Activated T-helper 17 cell treated with anti-CD3 and anti-CD28 coated beads, Interleukin-2, amount 50 U/mL, for 72 hours (primary cell): ENCODE measurements around the gene SGCE. TPM values are rescaled to one million over a fixed set of nuclear protein-coding genes. Genes with fewer than 3 reads are reported as not detected.

Experiments
- ATAC-seq: fragments of 150-1000 bp; cut with Tn5 transposase; replicated peaks from 2 replicates; pipeline ENCODE4 v1.10.0; 2021; ENCODE audit warnings: mild to moderate bottlenecking, moderate library complexity
- H3K27ac Mint-ChIP-seq: one replicate; pipeline ENCODE4 v1.8.0; 2022; ENCODE audit warnings: mixed read lengths
- H3K27me3 Mint-ChIP-seq: one replicate; pipeline ENCODE4 v1.8.0; 2022; ENCODE audit warnings: mixed read lengths
- H3K36me3 Mint-ChIP-seq: one replicate; pipeline ENCODE4 v1.8.0; 2022; ENCODE audit warnings: low read depth, mild to moderate bottlenecking, mixed read lengths
- H3K4me1 Mint-ChIP-seq: one replicate; pipeline ENCODE4 v1.8.0; 2022; ENCODE audit warnings: mixed read lengths
- H3K4me3 Mint-ChIP-seq: one replicate; pipeline ENCODE4 v1.8.0; 2022; ENCODE audit warnings: mild to moderate bottlenecking, mixed read lengths
- H3K9me3 Mint-ChIP-seq: one replicate; pipeline ENCODE4 v1.8.0; 2022; ENCODE audit warnings: mixed read lengths
- total RNA-seq, 2 donors: library from RNA; stranded (reverse); gene quantifications; one replicate each; pipeline ENCODE4 v1.2.3, GENCODE V29; 2022

SGCE gene
- total RNA-seq, 2 donors from 2014 or later: 0.54 to 1.1 TPM

DNA sequence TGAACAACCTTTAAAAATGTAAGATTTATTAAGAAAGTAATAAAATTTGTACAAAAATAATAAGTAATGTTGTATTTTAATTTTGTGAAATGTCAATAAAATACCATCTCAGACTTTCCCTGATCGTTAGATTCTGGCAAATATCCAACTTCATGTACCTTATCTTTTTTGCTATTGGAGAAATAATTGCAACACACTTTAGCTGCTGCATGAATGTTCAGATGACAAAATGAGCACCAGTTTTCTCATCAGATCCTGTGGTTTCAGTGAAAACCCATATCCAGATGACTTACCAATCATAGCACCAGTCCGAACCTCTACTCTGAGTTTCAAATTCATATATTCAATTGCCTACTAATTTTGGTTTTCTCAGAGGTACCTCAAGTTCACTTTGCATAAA, 76.5 kb downstream of the SGCE start:
- H3K36me3 Mint-ChIP-seq: peaks cover 66% of the 10 kb centered on the region
- H3K4me1 Mint-ChIP-seq: peaks cover 5% of the 10 kb centered on the region
- no peak overlapping the region for H3K27ac Mint-ChIP-seq
- peaks cover 20% of the 10 kb centered on the region for H3K9me3 Mint-ChIP-seq
- H3K27me3 Mint-ChIP-seq: no peaks in the 10 kb centered on the region
- no peak overlapping the region for H3K4me3 Mint-ChIP-seq
- ATAC-seq: no peak

DNA sequence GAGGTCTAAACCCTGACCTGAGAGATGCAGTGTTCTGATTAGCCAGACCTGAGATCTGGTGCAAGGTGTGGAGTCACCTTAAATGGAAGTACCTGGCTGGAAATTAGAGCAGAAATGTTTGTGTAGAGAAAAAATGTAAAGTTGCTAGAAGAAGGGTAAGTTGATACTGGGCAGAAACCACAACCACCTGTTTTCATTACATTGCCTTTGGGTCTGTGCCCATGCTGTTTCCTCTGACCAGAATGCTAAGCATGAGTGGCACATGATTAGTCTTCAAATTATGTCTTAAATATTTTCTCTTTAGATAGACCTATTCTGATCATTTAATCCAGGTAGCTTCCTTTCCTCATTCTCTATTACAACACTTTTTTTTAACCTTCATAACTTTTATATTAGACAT, 77.3 kb downstream of the SGCE start:
- peaks cover 75% of the 10 kb centered on the region for H3K36me3 Mint-ChIP-seq
- ATAC-seq: no peak
- H3K4me1 Mint-ChIP-seq: peaks cover 5% of the 10 kb centered on the region

DNA sequence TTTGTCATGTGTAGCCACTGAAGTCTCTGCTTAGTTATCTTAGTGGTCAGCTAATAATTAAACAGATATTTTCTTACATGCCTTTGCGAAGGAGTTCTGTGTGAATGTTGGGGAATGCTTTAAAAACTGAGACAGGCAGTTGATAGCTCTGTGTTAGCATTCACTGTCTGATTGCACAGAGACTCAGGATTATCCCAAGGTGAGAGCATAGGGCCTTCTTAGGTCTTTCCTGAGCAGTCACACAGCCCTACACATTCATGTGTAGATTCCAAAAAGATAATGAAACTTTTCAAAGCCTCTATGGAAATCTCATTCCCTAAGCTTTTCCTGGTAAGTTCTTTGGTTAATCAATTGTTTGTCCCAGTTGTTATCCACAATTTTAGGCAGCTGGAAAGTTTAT, 78.6 kb downstream of the SGCE start:
- H3K4me3 Mint-ChIP-seq: no peak overlapping the region
- ATAC-seq: no peak
- peaks cover 5% of the 10 kb centered on the region for H3K4me1 Mint-ChIP-seq
- H3K36me3 Mint-ChIP-seq: peaks cover 87% of the 10 kb centered on the region
- H3K9me3 Mint-ChIP-seq: peaks cover 25% of the 10 kb centered on the region
- H3K27ac Mint-ChIP-seq: no peak overlapping the region
- no peaks in the 10 kb centered on the region for H3K27me3 Mint-ChIP-seq

More for the DNA sequence above, 77.3 kb downstream of the SGCE start:
- Mint-ChIP-seq H3K27me3 (no peaks in the 10 kb centered on the region), H3K4me3 (no peak overlapping the region), H3K27ac (no peak overlapping the region), H3K9me3 (peaks cover 20% of the 10 kb centered on the region)

DNA sequence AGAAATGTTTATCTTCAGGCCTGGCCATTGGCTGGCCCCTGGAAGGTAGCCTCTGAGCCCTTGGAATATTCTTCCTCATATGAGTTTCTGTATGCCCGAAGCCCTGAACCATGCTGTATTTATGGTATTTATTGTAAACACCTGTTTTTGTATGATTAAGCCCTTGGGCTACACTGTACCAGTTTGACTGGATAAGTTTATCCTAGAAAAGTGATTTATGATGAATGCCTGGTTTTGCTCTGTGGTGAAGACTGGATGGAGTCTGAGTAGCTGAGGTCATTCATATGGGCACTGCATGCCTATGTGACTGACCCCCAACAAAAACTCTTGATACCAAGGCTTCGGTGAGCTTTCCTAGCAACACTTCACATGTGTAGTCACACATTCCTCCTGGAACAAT, 79.6 kb downstream of the SGCE start:
- Mint-ChIP-seq H3K36me3 (peaks cover 83% of the 10 kb centered on the region), H3K27ac (no peak overlapping the region), H3K4me3 (no peak overlapping the region), H3K27me3 (no peaks in the 10 kb centered on the region), H3K9me3 (peaks cover 22% of the 10 kb centered on the region), H3K4me1 (peaks cover 5% of the 10 kb centered on the region)
- ATAC-seq: no peak

DNA sequence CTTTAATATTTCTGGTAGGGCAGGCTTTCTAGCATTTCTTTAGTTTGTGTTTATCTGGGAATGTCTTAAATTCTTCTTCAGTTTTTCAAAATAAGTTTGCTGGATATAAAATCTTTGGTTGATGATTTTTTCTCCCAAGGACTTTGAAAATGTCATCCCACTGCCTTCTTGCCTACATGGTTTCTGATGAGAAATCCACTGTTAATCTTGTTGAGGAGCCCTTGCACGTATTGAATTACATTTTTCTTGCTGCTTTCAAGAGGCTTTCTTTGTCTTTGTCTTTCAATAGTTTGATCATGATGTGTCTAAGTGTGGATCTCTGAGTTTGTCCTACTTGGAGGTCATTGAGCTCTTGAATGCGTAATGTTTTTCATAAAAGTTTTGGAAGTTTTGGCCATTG, 80.3 kb downstream of the SGCE start:
- H3K4me1 Mint-ChIP-seq: peaks cover 5% of the 10 kb centered on the region
- no peak overlapping the region for H3K4me3 Mint-ChIP-seq
- peaks cover 20% of the 10 kb centered on the region for H3K9me3 Mint-ChIP-seq
- no peaks in the 10 kb centered on the region for H3K27me3 Mint-ChIP-seq
- no peak for ATAC-seq
- H3K27ac Mint-ChIP-seq: no peak overlapping the region
- peaks cover 80% of the 10 kb centered on the region for H3K36me3 Mint-ChIP-seq

DNA sequence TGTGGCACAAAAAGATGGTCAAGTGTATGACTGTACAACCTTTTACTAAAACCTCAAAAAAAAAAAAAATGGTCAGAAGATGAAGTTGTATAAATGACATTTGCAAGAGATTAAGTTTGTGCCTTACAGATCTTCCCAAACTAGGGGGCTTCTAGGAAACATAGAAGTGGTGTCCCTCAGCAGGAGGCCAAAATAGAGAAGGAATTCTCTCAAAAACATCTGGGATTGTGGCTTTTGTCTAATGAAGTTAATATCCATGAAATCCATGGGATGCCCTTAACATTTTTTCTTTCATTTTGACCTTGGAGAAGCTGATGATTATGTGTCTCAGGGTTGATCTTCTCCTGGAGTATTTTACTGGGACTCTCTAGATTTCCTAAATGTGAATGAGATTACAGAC, 84.1 kb downstream of the SGCE start:
- peaks cover 53% of the 10 kb centered on the region for H3K36me3 Mint-ChIP-seq
- no peak overlapping the region for H3K4me3 Mint-ChIP-seq
- no peak for ATAC-seq
- H3K9me3 Mint-ChIP-seq: peaks cover 13% of the 10 kb centered on the region
- no peak overlapping the region for H3K27ac Mint-ChIP-seq
- H3K4me1 Mint-ChIP-seq: peaks cover 5% of the 10 kb centered on the region
- no peaks in the 10 kb centered on the region for H3K27me3 Mint-ChIP-seq

DNA sequence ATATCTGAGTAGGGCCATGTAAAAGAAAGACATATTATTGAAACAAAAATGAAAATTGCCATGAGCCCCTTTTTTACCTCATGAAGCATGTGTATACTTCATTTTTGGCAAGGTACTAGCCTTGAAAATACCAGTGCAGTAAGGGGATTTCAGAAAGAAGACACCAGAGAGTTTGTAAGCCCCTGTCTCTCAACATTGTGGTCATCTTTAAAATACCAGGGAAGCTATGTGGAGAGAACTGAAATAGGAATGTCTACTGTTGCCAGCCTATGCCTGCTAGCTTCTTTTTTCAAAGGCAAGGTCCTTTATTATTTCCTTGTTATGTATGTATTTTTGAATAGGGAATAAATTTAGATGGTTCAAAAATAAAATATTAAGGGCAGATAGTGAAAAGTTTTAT, 88.5 kb downstream of the SGCE start:
- Mint-ChIP-seq H3K36me3 (peaks cover 13% of the 10 kb centered on the region), H3K4me1 (no peaks in the 10 kb centered on the region), H3K4me3 (no peak overlapping the region), H3K27ac (no peak overlapping the region), H3K27me3 (no peaks in the 10 kb centered on the region), H3K9me3 (no peaks in the 10 kb centered on the region)
- no peak for ATAC-seq

DNA sequence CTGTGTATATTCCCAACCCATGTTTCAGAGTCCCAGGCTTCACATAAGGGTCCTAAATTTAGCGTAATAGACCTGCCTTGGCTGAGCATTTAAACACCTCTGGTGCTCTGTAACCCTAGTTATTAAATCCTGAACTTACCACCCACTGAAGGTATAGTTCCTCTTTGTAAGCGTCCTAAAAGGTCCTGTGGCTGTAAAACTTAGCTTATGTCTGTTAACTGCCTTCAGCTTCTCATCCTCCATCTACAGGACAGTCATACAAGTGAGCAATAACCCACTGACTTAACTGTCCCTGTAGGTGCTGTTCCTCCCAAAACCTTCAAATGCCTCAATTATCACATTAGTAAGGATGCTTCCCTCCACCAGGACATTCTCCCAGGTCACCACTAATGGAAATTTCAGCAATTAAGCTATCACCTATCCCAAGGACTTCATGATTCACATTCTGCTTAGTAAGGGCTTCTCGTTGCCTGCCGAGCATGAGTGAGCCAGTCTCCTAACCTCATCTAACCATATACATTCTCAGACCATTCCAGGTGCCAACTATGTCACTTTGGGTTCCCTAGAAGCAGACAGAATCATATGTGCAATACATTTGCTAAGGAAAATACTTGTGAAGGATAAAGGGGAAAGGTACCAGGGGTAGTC, 90.6 kb downstream of the SGCE start:
- Mint-ChIP-seq H3K27me3 (no peaks in the 10 kb centered on the region), H3K36me3 (peaks cover 13% of the 10 kb centered on the region), H3K4me3 (no peak overlapping the region), H3K4me1 (no peaks in the 10 kb centered on the region), H3K9me3 (no peaks in the 10 kb centered on the region), H3K27ac (no peak overlapping the region)
- no peak for ATAC-seq

DNA sequence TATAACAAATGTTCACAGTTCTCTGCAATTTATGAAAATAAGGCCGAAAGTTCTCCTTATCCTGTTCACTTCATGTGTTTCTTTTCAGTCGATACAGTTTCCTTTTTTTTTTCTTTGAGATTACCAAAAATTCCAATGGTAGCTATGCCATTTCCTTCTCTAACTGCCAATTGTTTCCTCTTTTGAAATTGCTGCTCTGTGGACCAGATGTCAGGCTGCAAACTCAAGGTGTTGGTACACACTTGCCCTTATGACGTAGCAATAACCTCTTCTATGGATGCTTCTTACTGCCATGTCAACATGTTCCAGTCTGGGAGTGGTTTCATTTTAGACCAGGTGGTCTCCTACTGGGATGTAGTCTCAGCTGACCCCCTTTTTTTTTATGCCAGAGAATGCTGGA, 93.4 kb downstream of the SGCE start:
- H3K36me3 Mint-ChIP-seq: peaks cover 12% of the 10 kb centered on the region
- no peaks in the 10 kb centered on the region for H3K9me3 Mint-ChIP-seq
- H3K4me1 Mint-ChIP-seq: no peaks in the 10 kb centered on the region
- H3K27ac Mint-ChIP-seq: no peak overlapping the region
- H3K4me3 Mint-ChIP-seq: no peak overlapping the region
- no peak for ATAC-seq
- H3K27me3 Mint-ChIP-seq: no peaks in the 10 kb centered on the region

DNA sequence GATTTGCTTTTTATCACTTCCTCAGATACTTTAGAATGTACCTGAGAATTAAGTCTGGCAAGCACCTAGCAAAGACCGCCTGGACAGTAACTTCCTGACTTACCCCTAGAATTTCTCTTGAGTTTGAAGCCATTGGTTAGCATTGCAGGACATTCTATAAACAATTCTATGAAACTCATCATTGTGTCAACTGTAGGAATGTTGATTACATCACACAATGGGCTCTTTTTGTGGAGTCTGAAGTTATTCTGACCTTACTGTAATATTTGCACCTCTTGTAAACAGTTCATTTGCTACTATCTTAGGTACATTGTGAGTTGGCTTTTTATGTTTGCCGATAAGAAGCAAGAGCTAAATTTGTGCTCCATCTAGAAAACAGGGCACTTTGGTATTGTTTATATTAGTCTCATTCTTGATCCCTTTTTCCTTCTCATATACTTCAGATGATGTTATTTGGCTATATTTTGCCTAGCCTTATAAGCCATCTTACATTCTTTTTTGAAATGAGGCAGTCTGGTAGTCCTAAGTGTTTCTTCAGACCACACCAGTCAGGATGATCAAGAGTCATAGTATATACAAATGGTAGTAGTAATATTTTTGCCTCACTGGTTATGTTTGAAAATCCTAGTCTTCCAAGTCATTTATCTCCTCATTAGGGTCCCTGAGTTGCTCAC, 94.0 kb downstream of the SGCE start:
- Mint-ChIP-seq H3K9me3 (no peaks in the 10 kb centered on the region), H3K4me3 (no peak overlapping the region), H3K4me1 (no peaks in the 10 kb centered on the region), H3K36me3 (peaks cover 18% of the 10 kb centered on the region), H3K27ac (no peak overlapping the region), H3K27me3 (no peaks in the 10 kb centered on the region)
- no peak for ATAC-seq

DNA sequence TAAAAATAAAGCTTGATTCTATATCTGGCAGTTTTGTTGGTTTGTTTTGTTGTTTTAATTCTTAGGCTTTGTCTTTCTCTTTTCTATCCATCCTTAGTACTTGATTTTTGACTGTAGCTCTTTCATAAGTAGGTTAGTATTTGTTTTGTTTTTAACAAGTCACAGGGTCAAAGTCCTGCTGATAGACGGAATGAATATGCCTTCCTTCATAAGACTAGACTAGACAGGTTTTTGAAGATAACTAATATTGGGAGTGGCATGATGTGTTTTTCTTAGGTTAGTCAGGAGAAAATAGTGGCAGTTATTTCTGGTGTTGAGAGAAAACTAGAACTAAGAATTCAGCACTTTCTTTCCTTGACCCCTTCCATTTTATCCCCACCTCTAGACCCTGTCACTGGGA, 96.0 kb downstream of the SGCE start:
- Mint-ChIP-seq H3K27ac (no peak overlapping the region), H3K27me3 (no peaks in the 10 kb centered on the region), H3K9me3 (no peaks in the 10 kb centered on the region), H3K4me3 (no peak overlapping the region), H3K4me1 (no peaks in the 10 kb centered on the region), H3K36me3 (peaks cover 38% of the 10 kb centered on the region)
- ATAC-seq: no peak

DNA sequence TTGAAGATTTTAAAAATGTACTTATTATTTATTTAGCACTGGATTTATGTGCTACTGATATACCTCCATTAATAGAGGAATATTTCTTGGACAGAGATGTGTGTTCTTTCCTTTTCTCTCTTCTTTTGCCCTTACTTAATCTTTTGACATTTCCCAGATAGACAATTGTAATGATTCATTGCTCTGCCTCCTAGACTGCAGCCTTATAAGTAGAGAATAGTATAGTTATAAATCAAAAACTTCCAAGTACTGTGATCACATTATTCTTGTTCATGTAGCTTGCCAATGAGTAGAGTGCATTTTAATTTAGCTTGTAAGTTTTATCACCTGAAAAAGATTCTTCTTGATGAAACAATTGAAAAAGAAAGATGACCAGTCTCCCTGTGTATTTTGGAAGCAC, 98.7 kb downstream of the SGCE start:
- Mint-ChIP-seq H3K27ac (no peak overlapping the region), H3K9me3 (no peaks in the 10 kb centered on the region), H3K4me1 (no peaks in the 10 kb centered on the region), H3K36me3 (peaks cover 59% of the 10 kb centered on the region), H3K27me3 (no peaks in the 10 kb centered on the region), H3K4me3 (no peak overlapping the region)
- no peak for ATAC-seq

DNA sequence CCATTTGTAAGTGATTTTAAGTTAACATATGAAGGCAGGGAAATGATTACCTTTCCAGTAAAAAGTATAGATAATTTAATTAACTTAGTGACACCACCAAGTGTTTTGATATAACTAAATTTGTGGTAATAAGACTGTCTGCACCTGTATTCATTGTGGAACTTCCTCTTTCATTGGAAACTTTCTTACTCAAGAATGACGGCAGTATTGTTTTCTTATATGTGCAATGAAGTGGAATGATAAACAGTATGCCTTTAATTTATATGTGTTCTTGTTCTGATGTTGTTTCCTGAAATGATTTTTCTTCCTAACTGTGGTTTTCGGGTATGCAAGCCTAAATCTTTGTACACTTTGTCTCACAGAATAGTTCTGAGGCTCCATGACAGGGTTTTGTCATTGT, 99.9 kb downstream of the SGCE start:
- H3K27ac Mint-ChIP-seq: no peak overlapping the region
- ATAC-seq: no peak
- H3K4me1 Mint-ChIP-seq: no peaks in the 10 kb centered on the region
- peaks cover 65% of the 10 kb centered on the region for H3K36me3 Mint-ChIP-seq
- H3K9me3 Mint-ChIP-seq: no peaks in the 10 kb centered on the region
- no peak overlapping the region for H3K4me3 Mint-ChIP-seq
- no peaks in the 10 kb centered on the region for H3K27me3 Mint-ChIP-seq

DNA sequence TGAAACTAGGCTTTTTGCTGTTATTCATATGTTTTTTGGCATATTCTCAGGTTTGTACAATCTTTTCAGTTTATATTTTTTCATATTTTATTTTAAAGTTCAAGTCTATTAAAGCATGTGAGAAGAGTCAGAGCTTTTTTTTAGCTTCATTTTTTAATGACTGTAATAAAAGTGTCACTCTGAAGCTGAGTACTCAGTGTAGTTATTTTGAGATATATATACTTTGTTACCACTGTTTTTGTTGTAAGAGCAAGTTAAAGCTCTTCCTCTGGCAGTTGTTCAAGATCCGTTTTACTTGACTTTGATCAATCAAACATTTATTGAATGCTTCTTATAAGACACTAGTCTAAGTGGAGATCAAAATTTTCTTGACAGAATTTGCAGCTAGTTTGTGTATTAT, 108.8 kb downstream of the SGCE start:
- Mint-ChIP-seq H3K36me3 (peaks cover 45% of the 10 kb centered on the region), H3K27me3 (no peaks in the 10 kb centered on the region)

DNA sequence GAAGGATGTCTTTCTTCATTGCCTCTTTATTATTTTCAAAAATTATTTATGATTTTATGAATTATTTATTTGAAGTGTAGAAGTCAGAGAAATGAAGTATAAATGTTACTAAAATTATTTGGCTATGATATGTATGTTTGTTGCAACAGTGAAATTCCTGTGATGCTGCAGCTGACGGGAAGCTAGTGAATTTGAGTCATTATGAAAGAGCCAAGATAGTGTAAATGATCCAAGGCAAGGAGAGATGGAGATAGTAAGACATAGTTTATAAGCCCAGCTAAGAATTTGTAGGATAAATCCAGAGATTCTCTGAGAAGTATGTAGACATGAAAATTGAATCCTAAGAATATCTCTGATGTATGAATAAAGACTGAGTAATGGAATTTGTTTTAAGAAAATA, 115.5 kb downstream of the SGCE start:
- Mint-ChIP-seq H3K36me3 (peaks cover 56% of the 10 kb centered on the region), H3K4me1 (no peaks in the 10 kb centered on the region), H3K27me3 (no peaks in the 10 kb centered on the region), H3K4me3 (no peak overlapping the region), H3K27ac (no peak overlapping the region), H3K9me3 (no peaks in the 10 kb centered on the region)
- ATAC-seq: no peak

More for the DNA sequence above, 108.8 kb downstream of the SGCE start:
- Mint-ChIP-seq H3K27ac (no peak overlapping the region), H3K4me1 (no peaks in the 10 kb centered on the region), H3K9me3 (no peaks in the 10 kb centered on the region), H3K4me3 (no peak overlapping the region)
- ATAC-seq: no peak
